Measurements from ENCODE around the gene TMPRSS4.

TMPRSS4 gene

DNA sequence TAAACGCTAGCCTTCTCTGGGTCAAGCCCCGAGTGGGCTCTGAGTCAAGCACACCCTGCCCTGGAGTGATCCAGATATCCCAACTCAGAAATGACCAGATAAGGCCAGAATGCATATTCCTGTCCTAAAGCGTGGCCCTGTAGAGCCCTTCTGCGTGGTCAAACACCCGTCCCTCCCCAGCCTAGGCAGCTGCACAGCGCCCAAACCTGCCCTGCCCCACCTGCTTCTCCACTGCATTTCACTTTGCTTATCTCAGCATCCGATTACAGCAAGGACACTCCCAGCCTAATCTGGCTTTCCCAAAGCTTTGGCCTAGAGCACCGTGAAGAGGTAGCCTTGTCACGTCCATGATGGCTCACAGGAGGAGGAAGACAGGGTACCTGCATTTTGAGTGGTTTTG lies 11.9 kb upstream of the TMPRSS4 start:
- no peak for TF ChIP-seq CTCF (IDR thresholded peaks at IDR 0.05)

GRCh38 chr11:118065384-118065783 lies 11.5 kb upstream of the TMPRSS4 start:
- no peak for TF ChIP-seq CTCF (IDR thresholded peaks at IDR 0.05)

DNA sequence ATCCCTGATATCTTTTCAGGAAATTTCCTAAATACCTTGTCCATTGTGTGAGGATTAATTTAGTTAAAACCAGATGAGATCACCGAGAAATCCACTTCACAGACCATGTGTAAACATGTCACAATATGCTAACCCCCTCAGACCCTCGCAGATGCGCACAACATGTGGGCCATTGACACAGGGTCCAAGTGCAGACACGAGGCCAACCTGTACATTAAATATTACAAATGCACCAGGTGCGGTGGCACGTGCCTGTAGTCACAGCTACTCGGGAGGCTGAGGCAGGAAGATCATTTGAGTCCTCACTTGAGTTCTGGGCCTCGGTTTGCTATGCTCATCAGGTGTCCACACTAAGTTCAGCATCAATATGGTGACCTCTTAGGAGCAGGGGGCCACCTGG lies 9.9 kb upstream of the TMPRSS4 start:
- no peak for TF ChIP-seq CTCF (IDR thresholded peaks at IDR 0.05)

DNA sequence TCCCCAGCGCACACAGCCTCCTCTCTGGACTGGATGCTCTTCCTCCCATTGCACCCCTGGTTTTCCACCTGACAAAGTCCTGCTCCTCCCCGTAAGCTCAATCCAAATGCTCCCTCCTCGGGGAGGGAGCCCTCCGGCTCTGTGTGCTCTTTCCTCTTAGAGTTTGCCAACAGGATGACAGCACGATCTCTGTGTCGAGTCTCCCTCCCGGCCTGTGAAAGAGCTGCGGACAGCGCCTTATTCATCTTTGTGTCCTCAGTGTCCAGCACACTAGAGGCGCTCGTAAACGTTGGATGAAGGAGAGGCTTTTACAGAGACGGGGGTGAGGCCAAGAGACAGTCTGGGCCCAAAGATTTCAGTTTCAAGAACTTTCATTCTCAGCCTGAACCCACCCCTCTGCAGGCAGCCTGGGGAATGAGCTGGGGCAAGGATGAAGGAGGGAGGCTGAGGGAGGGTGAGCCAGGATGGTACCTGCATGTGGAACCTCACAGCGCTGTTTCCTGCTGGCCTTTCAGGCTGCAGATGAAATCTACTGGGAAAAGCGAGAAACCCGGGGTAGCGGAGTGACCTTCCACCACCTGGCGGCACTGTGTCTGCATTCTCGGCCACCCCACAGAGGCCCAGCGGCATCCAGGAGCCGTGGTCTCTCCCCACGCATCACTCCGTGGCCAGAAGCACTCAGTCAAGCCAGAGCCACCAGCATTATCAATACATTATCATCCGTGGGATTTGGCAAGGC lies 8.5 kb upstream of the TMPRSS4 start:
- TF ChIP-seq CTCF (IDR thresholded peaks at IDR 0.05): no peak

DNA sequence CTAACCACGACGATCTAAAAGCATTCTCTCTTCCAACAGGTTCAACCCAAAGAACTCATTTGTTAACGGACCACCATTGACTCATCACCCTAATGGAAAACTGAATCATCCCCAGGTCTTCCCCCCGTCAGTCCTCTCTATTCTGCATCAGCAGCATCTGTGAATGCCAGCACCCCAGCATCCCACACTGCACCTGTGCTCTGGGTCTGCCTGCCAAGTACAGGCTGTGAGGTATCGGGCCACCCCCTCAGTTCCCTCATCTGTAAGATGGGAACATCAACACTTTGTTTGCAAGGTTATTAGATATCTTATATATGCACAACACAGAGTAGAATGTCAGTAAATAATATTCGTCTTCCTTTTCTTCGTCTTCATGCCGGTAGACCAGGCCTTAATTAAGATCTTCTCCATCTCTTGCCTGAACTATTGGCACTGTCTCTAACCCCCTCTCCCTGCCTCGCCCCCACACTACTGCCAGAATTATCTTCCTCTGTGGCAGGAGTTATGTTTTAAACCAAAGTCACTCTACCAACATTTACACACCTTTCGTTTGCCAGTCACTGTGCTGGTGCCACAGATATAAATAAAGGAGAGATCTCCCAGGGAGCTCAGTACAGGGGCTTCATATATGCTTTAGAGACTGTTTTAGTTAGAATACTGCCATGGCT lies 7.8 kb upstream of the TMPRSS4 start:
- TF ChIP-seq CTCF (IDR thresholded peaks at IDR 0.05): no peak

DNA sequence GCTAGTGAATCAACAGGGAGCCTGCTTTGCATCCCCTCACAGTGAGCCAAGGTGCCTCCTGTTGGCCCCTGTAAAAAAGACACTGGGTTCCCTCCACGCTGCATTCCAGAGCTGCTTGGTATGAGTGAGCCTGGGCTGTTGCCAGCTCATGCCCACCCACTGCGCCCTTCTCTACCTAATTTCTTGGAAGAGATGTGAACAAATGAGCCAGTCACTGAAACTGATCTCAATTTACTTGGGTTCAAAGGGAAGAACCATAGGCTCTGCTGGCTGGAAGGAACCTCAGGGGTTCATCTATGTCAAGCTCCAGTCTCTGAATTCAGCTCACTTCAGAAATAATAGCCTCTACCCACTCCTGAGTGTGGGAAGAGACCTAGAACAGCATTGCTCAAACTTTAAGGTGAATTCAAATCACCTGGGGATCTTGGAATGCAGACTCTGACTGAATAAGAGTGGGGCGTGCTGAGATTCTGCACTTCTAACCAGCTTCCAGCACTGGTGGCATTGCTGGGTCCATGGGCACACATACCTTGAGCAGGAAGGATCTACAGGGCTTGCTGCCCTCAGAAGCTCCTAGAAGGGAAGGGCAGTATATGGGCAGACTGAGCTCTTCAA lies 5.4 kb upstream of the TMPRSS4 start:
- no peak for TF ChIP-seq CTCF (IDR thresholded peaks at IDR 0.05)

DNA sequence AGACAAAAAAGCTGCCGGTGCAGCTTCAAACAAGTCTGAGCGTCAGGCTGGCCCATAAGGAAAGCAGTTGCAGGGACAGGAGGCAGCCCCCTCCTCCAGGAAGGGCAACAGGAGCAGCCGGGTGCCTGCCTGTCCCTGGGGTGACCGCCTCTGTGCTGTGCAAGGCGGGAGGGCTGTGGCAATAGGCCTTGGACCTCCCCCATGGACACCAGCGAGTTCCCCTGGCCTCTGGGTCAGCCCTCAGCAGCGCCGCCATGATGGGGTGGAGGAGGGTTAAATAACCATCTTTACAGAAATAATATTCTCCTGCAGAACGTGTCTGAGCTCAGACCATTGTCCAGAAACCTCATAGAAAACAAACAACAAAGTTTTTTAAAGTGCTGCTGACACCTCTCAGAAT lies 3.3 kb upstream of the TMPRSS4 start:
- no peak for TF ChIP-seq CTCF (IDR thresholded peaks at IDR 0.05)

Data from LNCAP (cell line).